Epithelial cell of prostate (primary cell): ENCODE data around the gene SLC5A6.

ENCODE experiments used
- DNase-seq: peaks from one replicate; pipeline ENCODE4 v3.0.0-alpha.2; 2011; ENCODE audit warnings: low read depth, low spot score
- H3K27ac ChIP-seq: fragments of 450-650 bp; 2 replicates; pipeline ENCODE4 v1.5.1; 2017; ENCODE audit warnings: mild to moderate bottlenecking

Gene SLC5A6

DNA sequence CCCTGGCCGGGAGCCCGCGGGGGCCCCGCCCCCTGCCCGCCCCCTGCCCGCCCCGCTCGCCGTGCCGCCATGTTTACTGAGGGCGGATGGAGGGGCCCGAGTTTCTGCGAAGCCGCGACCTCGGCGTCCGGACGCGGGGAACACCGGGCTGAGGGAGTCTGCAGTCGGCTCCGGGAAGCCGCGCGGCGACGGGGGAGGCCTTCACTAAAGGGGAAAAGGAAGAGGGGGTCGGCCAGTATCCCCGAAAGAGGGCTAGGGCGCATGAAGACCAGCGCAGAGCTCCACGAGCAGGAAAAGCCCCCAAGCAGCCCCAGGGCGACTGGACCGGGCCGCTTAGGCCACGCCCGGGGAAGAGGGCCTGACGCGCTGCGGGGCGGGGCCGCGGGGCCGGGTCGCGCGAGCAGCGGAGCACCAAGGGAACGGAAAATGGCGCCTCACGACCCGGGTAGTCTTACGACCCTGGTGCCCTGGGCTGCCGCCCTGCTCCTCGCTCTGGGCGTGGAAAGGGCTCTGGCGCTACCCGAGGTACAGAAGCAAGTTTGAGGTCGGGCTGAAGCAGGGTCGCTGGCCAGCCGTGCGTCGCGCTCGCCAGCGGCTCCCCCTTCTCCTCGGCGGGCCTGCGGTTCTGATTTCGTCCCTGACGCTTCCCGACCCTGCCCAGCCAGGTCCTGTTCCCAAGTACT is at the start of gene SLC5A6, which contains the start of gene ATRAID:
TSS of gene SLC5A6 (minus strand) at position 326 of the 683 bp plus-strand sequence. CDS start 4,618 bp downstream, outside the sequence.
TSS of gene ATRAID (plus strand) at position 99 of the 683 bp plus-strand sequence. CDS start at position 427, 328 bp downstream.
- H3K27ac ChIP-seq, result peak within 1 kb of the TSS; percentile 83
- peak; percentile 29 for DNase-seq

GRCh38 chr2:27261241-27261925 is 49.3 kb upstream of the SLC5A6 start:
- no peak for DNase-seq
- H3K27ac ChIP-seq, result no peak overlapping the region

DNA sequence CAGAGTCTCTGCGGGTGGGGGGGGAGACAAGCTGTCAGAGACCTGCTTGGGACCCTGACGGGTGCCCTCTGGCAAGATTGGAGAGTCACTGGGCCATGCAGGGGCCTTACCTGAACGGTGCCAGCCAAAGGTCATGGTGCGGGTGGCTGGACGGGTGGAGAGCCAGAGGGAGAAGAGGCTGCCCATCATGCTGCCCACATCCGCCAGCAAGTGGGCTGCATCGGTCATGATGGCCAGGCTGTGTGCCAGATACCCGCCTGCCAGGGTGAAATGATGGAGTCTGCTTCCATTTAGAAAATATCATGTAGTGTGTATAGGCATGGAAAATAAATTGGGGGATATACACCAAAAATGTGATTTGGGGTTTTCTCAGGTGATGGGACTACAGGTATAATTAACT is 46.0 kb upstream of the SLC5A6 start:
- H3K27ac ChIP-seq, result no peak overlapping the region
- no peak for DNase-seq

DNA sequence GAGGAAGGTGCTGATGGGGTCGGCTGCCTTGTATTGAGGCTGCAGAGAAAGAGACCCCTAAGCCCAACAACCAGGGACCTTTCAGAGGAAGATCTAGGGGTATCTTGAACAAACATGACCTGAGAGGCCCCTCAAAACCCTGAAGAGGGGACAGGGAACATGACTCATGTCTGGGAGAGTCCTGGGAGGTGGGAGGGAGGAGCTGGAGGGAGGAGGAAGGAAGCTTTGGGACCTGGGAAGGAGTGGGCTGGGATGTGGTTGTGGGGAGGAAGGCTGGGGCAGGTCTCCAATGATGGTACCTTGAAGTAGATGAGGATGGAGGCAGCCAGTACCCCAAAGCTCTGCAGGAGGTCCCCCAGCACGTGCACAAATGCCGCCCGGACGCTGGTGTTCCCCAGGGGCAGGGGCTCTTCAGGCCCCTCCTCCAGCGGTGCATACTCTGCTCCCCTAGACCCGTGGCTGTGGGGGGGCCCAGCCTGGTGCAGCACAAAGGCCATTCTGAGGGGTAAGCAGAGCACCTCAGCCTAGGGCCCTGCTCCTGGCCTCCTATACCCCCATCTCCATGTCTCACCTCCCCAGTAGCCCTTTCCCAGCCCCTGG is 44.9 kb upstream of the SLC5A6 start:
- no peak for DNase-seq
- H3K27ac ChIP-seq, result no peak overlapping the region

DNA sequence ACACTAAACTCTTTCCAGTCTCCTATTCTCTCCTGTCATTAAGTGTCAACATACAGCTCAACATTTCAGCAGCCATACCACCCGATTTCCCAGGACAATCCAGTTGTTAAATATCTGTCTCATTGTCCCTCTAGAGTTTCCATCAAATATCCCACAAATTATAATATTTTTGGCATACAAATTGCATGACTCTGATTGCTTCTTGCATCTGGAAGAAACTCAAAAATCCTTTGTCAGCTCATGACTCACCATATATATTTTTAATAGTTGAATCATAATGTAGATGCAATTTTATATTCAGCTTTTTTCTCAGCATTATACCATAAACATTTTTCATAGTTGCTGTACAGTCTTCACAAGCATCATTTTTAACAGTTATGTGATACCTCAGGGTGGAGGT is 43.6 kb upstream of the SLC5A6 start:
- DNase-seq, result no peak
- H3K27ac ChIP-seq, result no peak overlapping the region

DNA sequence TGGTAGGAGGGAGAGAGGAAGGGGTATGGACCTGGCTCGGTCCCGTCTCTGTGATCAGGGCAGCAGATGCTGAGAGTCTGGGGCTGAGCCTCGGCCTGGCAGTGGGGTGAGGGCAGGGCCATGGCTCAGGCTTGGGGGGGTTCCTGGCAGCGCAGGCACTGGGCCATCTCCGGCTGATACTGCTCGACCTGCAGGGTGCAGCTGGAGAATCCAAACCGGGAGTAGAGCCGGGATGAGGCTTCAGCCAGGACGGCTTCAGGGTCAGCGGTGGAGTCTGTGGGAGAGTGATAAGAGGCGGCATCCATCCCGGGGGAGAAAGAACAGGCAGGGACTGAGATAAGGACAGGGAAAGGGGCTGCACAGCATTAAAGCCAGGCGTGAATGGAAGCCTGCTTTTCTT is 43.1 kb upstream of the SLC5A6 start:
- H3K27ac ChIP-seq, result no peak overlapping the region
- no peak for DNase-seq

GRCh38 chr2:27251766-27252165 is 39.7 kb upstream of the SLC5A6 start:
- no peak overlapping the region for H3K27ac ChIP-seq
- DNase-seq, result no peak

GRCh38 chr2:27250652-27251379 is 38.7 kb upstream of the SLC5A6 start:
- no peak for DNase-seq
- no peak overlapping the region for H3K27ac ChIP-seq

GRCh38 chr2:27249891-27250651 is 38.0 kb upstream of the SLC5A6 start:
- no peak for DNase-seq
- H3K27ac ChIP-seq, result no peak overlapping the region

DNA sequence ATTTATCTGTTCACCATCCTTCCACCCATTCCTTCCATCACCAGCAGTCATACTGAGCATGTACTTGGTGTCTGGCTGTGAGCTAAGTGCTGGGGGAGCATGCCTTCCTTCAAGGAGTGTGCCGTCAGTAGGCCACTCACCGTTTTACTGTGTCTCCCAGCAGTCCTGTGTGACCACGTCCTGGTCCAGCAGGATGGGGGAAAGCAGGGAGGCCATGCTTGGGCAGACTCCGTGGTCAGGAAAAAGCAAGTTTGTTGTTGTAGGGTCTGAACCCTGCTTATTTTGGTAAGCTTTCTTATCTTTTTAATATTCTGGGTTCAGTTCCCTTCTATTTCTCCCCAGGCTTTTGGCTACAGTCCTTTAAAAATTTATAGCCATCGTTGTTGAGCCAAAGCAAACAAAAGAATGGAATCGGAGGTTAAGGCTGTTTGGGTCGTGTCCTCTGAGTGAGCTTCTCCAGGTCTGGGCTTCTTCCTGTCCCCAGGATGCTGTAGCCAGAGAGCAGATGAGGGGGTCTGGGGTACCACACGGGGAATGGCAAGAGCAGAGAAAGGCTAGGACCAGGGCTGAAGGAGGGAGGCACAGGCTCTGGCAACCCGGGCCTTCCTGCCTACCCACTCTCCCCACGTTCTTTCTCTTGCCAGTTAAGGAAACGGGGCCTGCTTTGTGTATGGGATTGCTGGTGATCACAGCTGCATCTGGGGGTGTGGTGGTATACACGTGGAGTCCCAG is 37.3 kb upstream of the SLC5A6 start:
- DNase-seq, result no peak
- no peak overlapping the region for H3K27ac ChIP-seq

DNA sequence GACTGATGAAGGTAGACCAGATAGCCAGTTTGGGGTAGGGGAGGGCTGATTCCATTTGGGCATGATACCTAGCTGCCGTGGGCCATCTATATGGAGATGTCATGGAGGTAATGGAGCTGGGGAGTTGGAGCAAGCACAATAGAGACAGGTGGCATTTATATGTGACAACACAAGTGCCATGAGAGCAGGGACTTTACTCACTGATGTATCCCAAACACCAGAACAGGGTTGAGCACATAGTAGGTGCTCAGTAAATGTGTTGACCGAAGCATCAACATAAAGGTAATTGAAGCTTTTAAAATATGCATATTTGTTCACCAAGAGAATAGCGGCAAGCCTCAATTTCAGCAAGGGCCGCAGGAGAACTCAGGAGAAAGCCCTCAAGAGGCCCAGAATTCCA is 35.8 kb upstream of the SLC5A6 start:
- no peak for DNase-seq
- H3K27ac ChIP-seq, result no peak overlapping the region

- no peak overlapping the region for H3K27ac ChIP-seq
- no peak for DNase-seq
Measured at GRCh38 chr2:27245626-27246025, 33.6 kb upstream of the SLC5A6 start.

DNA sequence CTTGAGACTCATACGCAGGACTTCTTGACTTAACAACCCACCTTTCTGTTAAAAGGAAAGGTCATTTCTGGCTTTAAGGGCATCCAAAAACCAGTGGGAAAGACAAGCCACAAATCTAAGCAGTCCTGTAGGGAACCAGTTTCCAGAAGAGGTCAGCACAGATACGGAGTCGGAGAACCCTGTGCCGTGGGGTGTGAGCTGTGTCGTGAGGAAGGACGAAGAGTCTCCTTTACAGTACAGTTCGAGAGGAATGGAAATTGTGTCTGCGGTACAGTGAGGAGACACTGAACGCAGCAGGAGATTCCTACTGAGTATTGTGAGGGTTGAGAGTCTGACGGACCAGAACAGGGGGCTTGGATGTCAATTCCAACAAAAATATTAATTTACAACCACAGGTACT is 33.0 kb upstream of the SLC5A6 start:
- no peak for DNase-seq
- no peak overlapping the region for H3K27ac ChIP-seq

DNA sequence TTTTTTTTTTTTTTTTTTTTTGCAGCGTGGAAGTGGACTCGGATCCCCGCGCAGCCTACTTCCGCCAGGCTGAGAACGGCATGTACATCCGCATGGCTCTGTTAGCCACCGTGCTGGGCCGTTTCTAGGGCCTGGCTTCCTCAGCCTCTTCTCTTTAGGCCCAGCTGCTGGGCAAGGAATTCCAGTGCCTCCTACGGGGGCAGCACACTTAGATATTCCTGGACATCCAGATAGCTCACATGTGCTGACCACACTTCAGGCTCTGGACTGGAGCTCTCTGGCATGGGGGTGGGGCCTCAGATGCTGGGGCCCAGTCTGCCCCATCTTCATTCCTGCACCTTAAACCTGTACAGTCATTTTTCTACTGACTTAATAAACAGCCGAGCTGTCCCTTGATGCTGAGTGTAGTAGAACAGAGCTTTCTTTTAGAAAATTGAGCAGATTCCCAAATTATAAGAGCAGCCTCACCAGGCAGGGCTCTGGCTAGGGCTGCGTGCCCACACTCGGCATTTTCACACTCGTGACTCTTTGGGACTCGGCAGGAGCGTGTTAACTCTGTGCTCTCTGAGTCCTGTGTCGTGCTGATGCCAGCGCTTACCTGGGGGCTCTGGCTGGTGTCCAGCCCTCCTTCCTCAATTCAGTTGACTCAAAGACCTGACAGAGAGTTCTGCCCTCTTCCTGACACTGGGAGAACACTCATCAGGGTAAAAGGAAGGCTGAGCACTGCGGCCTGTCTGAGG is 31.5 kb upstream of the SLC5A6 start:
- no peak overlapping the region for H3K27ac ChIP-seq
- no peak for DNase-seq

- H3K27ac ChIP-seq, result no peak overlapping the region
- no peak for DNase-seq
Measured at GRCh38 chr2:27242614-27242951, 30.5 kb upstream of the SLC5A6 start.

GRCh38 chr2:27241761-27242613 is 29.9 kb upstream of the SLC5A6 start:
- H3K27ac ChIP-seq, result no peak overlapping the region
- DNase-seq, result no peak

DNA sequence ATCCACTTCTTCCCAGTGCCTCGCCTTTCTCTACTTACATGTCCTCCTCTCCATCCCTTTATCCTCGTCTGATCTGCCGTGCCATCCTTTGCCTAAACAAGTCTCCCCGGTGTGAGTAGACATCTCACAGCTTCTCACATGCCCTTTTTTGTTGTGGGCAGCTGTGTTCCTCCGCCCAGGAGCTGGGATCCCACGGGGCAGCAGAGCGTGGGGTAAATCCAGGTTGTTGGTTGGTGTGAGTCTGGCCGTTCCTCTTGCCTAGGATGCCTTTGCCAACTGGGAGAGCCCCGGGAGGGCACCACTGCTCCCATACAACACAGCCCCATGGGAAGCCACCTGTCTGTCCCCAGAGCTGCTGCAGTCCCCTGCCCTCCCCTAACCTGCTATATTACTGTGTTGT is 28.3 kb upstream of the SLC5A6 start:
- no peak for DNase-seq
- H3K27ac ChIP-seq, result no peak overlapping the region

DNA sequence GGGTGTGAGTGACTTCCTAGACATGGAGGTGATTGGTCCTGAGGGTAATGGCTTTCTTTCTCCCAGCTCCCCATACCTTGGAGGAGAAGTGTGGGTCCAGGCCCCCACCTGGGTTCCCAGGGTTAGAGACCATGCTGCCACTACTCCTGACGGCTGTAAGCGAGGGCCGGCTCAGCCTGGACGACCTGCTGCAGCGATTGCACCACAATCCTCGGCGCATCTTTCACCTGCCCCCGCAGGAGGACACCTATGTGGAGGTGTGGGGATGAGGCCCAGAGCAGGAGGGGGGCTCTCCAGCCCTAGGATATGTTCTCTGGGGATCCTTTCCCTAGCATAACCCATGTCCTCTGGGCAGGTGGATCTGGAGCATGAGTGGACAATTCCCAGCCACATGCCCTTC is 26.9 kb upstream of the SLC5A6 start:
- no peak for DNase-seq
- no peak overlapping the region for H3K27ac ChIP-seq
